HK-2 (cell line): ENCODE results near the gene MSI2.

Experiments used
- DNase-seq: peaks from one replicate; pipeline ENCODE4 v3.0.0-alpha.2; 2018; ENCODE audit not compliant: unreplicated experiment

MSI2 gene

GRCh38 chr17:57541049-57541448, 284.7 kb downstream of the MSI2 start:
- no peak for DNase-seq

- DNase-seq, result no peak
These were observed 285.4 kb downstream of the MSI2 start for GRCh38 chr17:57541472-57542394.

GRCh38 chr17:57542510-57542909, 286.2 kb downstream of the MSI2 start:
- no peak for DNase-seq

GRCh38 chr17:57543230-57543629, 286.9 kb downstream of the MSI2 start:
- DNase-seq, result no peak

- DNase-seq, result no peak
These were observed 288.1 kb downstream of the MSI2 start for GRCh38 chr17:57544401-57544800.

GRCh38 chr17:57544834-57545463, 288.6 kb downstream of the MSI2 start:
- no peak for DNase-seq

GRCh38 chr17:57545731-57546342, 289.5 kb downstream of the MSI2 start:
- no peak for DNase-seq

- no peak for DNase-seq
These were observed 292.4 kb downstream of the MSI2 start for GRCh38 chr17:57548421-57549410.

- no peak for DNase-seq
These were observed 293.1 kb downstream of the MSI2 start for GRCh38 chr17:57549468-57549867.

GRCh38 chr17:57550016-57550415, 293.7 kb downstream of the MSI2 start:
- DNase-seq, result no peak

- DNase-seq, result no peak
These were observed 294.5 kb downstream of the MSI2 start for GRCh38 chr17:57550668-57551315.

- DNase-seq, result no peak
These were observed 295.2 kb downstream of the MSI2 start for GRCh38 chr17:57551321-57552079.

- DNase-seq, result no peak
These were observed 295.8 kb downstream of the MSI2 start for GRCh38 chr17:57552114-57552624.

- no peak for DNase-seq
These were observed 297.2 kb downstream of the MSI2 start for GRCh38 chr17:57553526-57553925.

- no peak for DNase-seq
These were observed 297.9 kb downstream of the MSI2 start for GRCh38 chr17:57553991-57554825.

GRCh38 chr17:57554826-57555635, 298.7 kb downstream of the MSI2 start:
- DNase-seq, result no peak

- no peak for DNase-seq
These were observed 299.4 kb downstream of the MSI2 start for GRCh38 chr17:57555636-57556175.

- DNase-seq, result no peak
These were observed 300.0 kb downstream of the MSI2 start for GRCh38 chr17:57556320-57556719.
